SK-N-SH (cell line): ENCODE measurements around the gene MLLT3.

Experiments used
- CTCF ChIP-seq: fragments of 200-600 bp; sonication (generic); IDR thresholded peaks from 2 replicates; pipeline ENCODE4 v1.6.1; 2017; ENCODE audit warnings: antibody characterized with exemption, mild to moderate bottlenecking, moderate library complexity
- NRF1 ChIP-seq: IDR thresholded peaks from 2 replicates; pipeline ENCODE4 v1.6.1; 2012; ENCODE audit warnings: low read depth, mild to moderate bottlenecking, low read length
- REST ChIP-seq: IDR thresholded peaks from 2 replicates; pipeline ENCODE4 v1.6.1; 2012; ENCODE audit warnings: mild to moderate bottlenecking, low read depth, low read length, moderate library complexity

- no peak for TF ChIP-seq NRF1
- TF ChIP-seq CTCF = no peak
- no peak for TF ChIP-seq REST
Observed at GRCh38 chr9:20436476-20437195, 185.7 kb downstream of the MLLT3 start.
